ENCODE data around the gene GNRH2. TPM values are rescaled to one million over a fixed set of nuclear protein-coding genes. Genes with fewer than 3 reads are reported as not detected.

The GNRH2 gene
- total and polyA plus RNA-seq, 10 of the 15 experiments (the other 5 are each of a cell fraction or from before 2014, with no cell fraction given), result 0.12 to 0.85 (median 0.31) TPM; not detected in 7

GRCh38 chr20:3080939-3081388, 37.5 kb downstream of the GNRH2 start:
- peaks cover 15 to 22% of the 10 kb centered on the region in 2 experiments for H3K27me3 ChIP-seq (replicated peaks in 1 of 2; ENCODE audit: control insufficient read depth in 2 of 2, insufficient read depth in 2 of 2, low read length in 1 of 2)
- no peak for FAIRE-seq

DNA sequence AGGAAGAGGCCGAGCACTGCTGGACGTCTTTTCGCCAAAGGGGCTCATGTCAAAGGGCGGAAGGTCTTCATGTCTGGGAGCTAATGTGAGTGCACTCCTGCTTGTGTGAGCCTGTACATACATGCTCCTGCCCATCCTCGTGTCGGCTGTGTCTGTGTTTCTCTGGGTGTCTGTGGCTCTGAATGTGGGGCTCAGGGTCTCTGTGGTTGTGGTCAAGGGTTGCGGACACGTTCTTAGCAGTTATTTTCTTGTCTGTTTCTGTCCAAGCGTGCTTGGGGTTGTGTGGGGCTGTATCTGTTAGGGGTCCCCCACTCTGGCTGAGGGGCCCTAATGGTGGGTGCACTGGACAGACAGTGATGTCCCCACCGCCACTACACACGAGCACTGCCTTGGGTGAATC, 38.2 kb downstream of the GNRH2 start:
- in situ Hi-C loops (cut with MboI), result no loop called here
- no peak overlapping the region for H3K27ac ChIP-seq (ENCODE audit: control insufficient read depth, insufficient read depth)
- no TSS peak for BruUV-seq (replicated peaks)
- TF ChIP-seq, protein P1, sequence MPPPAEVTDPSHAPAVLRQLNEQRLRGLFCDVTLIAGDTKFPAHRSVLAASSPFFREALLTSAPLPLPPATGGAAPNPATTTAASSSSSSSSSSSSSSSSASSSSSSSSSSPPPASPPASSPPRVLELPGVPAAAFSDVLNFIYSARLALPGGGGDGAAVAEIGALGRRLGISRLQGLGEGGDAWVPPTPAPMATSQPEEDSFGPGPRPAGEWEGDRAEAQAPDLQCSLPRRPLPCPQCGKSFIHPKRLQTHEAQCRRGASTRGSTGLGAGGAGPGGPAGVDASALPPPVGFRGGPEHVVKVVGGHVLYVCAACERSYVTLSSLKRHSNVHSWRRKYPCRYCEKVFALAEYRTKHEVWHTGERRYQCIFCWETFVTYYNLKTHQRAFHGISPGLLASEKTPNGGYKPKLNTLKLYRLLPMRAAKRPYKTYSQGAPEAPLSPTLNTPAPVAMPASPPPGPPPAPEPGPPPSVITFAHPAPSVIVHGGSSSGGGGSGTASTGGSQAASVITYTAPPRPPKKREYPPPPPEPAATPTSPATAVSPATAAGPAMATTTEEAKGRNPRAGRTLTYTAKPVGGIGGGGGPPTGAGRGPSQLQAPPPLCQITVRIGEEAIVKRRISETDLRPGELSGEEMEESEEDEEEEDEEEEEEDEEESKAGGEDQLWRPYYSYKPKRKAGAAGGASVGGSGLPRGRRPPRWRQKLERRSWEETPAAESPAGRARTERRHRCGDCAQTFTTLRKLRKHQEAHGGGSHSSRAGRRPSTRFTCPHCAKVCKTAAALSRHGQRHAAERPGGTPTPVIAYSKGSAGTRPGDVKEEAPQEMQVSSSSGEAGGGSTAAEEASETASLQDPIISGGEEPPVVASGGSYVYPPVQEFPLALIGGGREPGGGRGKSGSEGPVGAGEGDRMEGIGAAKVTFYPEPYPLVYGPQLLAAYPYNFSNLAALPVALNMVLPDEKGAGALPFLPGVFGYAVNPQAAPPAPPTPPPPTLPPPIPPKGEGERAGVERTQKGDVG (CRISPR knock-in tag; IDR thresholded peaks at IDR 0.05), result no peak
- ATAC-seq (no peak), FAIRE-seq (no peak), DNase-seq (ENCODE audit: low read depth, low spot score) (no peak)
- H3K4me1 ChIP-seq (ENCODE audit: control insufficient read depth, insufficient read depth, low read length), result no peaks in the 10 kb centered on the region
- H3K36me3 ChIP-seq (ENCODE audit: control insufficient read depth in 2 of 2, insufficient read depth in 2 of 2, low read length in 1 of 2), result no peaks in the 10 kb centered on the region
- no peaks in the 10 kb centered on the region for H3K9me3 ChIP-seq (replicated peaks; ENCODE audit: control insufficient read depth, insufficient read depth, low read length)
- WGBS (ENCODE audit: insufficient coverage, insufficient replicate concordance, low lambda C conversion rate, missing lambda C conversion rate), result 61% methylated on average over 11 of the region's 11 CpGs
- H3K4me3 ChIP-seq, result no peak overlapping the region
- no peak overlapping the region for H2AFZ ChIP-seq (ENCODE audit: control insufficient read depth, low read depth, low read length)
- POLR2A ChIA-PET, result no interaction called here
- H3K79me2 ChIP-seq (ENCODE audit: control insufficient read depth, insufficient read depth, low read length), result no peaks in the 10 kb centered on the region
- SMC1A ChIA-PET (ENCODE audit: uncharacterized antibody, unreplicated experiment), result no interaction called here
- no peak overlapping the region for H3K4me2 ChIP-seq (ENCODE audit: control insufficient read depth, insufficient read depth)
- no peaks in the 10 kb centered on the region for H4K20me1 ChIP-seq (ENCODE audit: control insufficient read depth, insufficient read depth)
- RAD21 ChIA-PET (ENCODE audit: unreplicated experiment), result no interaction called here
- CTCF ChIA-PET, result interaction anchor here (0.7 kb wide), 1 partner anchor 28 kb away, joined by 3 read pairs; no protein-coding TSS in a partner anchor
- peaks cover 15 to 22% of the 10 kb centered on the region in 2 experiments for H3K27me3 ChIP-seq (replicated peaks in 1 of 2; ENCODE audit: control insufficient read depth in 2 of 2, insufficient read depth in 2 of 2, low read length in 1 of 2)
- intact Hi-C loops (cut with micrococcal nuclease; ENCODE audit: unreplicated experiment), result no loop called here
- no peak overlapping the region for H3K9ac ChIP-seq (ENCODE audit: control insufficient read depth, insufficient read depth, low read length)

More at GRCh38 chr20:3080939-3081388, 37.5 kb downstream of the GNRH2 start:
- ATAC-seq (no peak), DNase-seq (ENCODE audit: low read depth, low spot score) (no peak)
- intact Hi-C loops (cut with micrococcal nuclease; ENCODE audit: unreplicated experiment) (no loop called here), in situ Hi-C loops (cut with MboI) (no loop called here)
- 41% methylated on average over 6 of the region's 6 CpGs for WGBS (ENCODE audit: insufficient coverage, insufficient replicate concordance, low lambda C conversion rate, missing lambda C conversion rate)
- Histone ChIP-seq H3K79me2 (ENCODE audit: control insufficient read depth, insufficient read depth, low read length) (no peaks in the 10 kb centered on the region), H3K9me3 (replicated peaks; ENCODE audit: control insufficient read depth, insufficient read depth, low read length) (no peaks in the 10 kb centered on the region), H3K27ac (ENCODE audit: control insufficient read depth, insufficient read depth) (no peak overlapping the region), H3K4me1 (ENCODE audit: control insufficient read depth, insufficient read depth, low read length) (no peaks in the 10 kb centered on the region), H4K20me1 (ENCODE audit: control insufficient read depth, insufficient read depth) (no peaks in the 10 kb centered on the region), H2AFZ (ENCODE audit: control insufficient read depth, low read depth, low read length) (no peak overlapping the region), H3K4me2 (ENCODE audit: control insufficient read depth, insufficient read depth) (no peak overlapping the region), H3K9ac (ENCODE audit: control insufficient read depth, insufficient read depth, low read length) (no peak overlapping the region), H3K4me3 (no peak overlapping the region), H3K36me3 (ENCODE audit: control insufficient read depth in 2 of 2, insufficient read depth in 2 of 2, low read length in 1 of 2) (no peaks in the 10 kb centered on the region)
- TF ChIP-seq WRNIP1 (IDR thresholded peaks at IDR 0.05; ENCODE audit: borderline replicate concordance, low read depth, low read length), result no peak
- TF ChIP-seq IRF4 (IDR thresholded peaks at IDR 0.05; ENCODE audit: low read depth, low read length), result no peak
- no peak for TF ChIP-seq BACH1 (IDR thresholded peaks at IDR 0.05; ENCODE audit: borderline replicate concordance)
- no peak for TF ChIP-seq ASH2L (IDR thresholded peaks at IDR 0.05; ENCODE audit: borderline replicate concordance, low read depth)
- no peak for TF ChIP-seq IKZF1 (conservative IDR thresholded peaks at IDR 0.05)
- TF ChIP-seq DPF2 (IDR thresholded peaks at IDR 0.05), result no peak
- TF ChIP-seq RBBP5 (conservative IDR thresholded peaks at IDR 0.05), result no peak
- TF ChIP-seq ESRRA (IDR thresholded peaks at IDR 0.05; ENCODE audit: low read length), result no peak
- no peak for TF ChIP-seq USF1 (IDR thresholded peaks at IDR 0.05; ENCODE audit: borderline replicate concordance, extremely low read length, insufficient read depth, low read depth, low read length)
- no peak for TF ChIP-seq HCFC1 (IDR thresholded peaks at IDR 0.05; ENCODE audit: low read length)
- TF ChIP-seq NFYB (IDR thresholded peaks at IDR 0.05; ENCODE audit: insufficient read depth, low read depth, low read length), result no peak
- SMC1A ChIA-PET (ENCODE audit: uncharacterized antibody, unreplicated experiment), result no interaction called here
- BruUV-seq (replicated peaks), result no TSS peak
- CTCF ChIA-PET, result interaction anchor here (0.7 kb wide), 1 partner anchor 27 kb away, joined by 3 read pairs; no protein-coding TSS in a partner anchor
- POLR2A ChIA-PET, result no interaction called here
- RAD21 ChIA-PET (ENCODE audit: unreplicated experiment), result no interaction called here

Measured in GM12878 (cell line).